SK-N-SH (cell line): ENCODE results near the gene CLEC6A. TPM values are rescaled to one million over a fixed set of nuclear protein-coding genes. Genes with fewer than 3 reads are reported as not detected.

Experiments used
- CTCF ChIA-PET: fragments of 300-600, 350-600 bp; formaldehyde crosslinking; extraction: SDS; loops from one replicate; lab custom pipeline; 2021; lab: Yijun Ruan, JAX
- POLR2A ChIA-PET: fragments of 350-600 bp; sonication (Branson Sonifier 250); formaldehyde crosslinking; extraction: SDS; loops from one replicate; lab custom pipeline; 2020; ENCODE audit warnings: antibody characterized with exemption, inconsistent platforms; lab: Yijun Ruan, JAX
- DNase-seq: peaks from one replicate; pipeline ENCODE4 v3.0.0; 2012
- H2AFZ ChIP-seq: fragments of 200-600 bp; sonication (generic); 2 replicates; pipeline ENCODE4 v1.8.1; 2016; ENCODE audit warnings: antibody characterized with exemption, mild to moderate bottlenecking, low read depth
- H3F3A ChIP-seq: fragments of 200-600 bp; sonication (generic); replicated peaks from 2 replicates; pipeline ENCODE3; 2016; ENCODE audit warnings: antibody characterized with exemption, mild to moderate bottlenecking; ENCODE audit not compliant: insufficient read depth
- H3K27ac ChIP-seq, 2 experiments: fragments of 200-500 bp in 1 of 2; fragments of 200-600 bp in 1 of 2; sonication (Bioruptor generic) in 1 of 2; sonication (generic), shearing (Covaris generic) in 1 of 2; 2 replicates each; pipeline versions ENCODE4 v1.5.1 to v1.6.1; 2014 to 2016; ENCODE audit warnings: low read depth in 2 of 2, inconsistent platforms in 1 of 2, low read length in 1 of 2, mild to moderate bottlenecking in 1 of 2, mixed read lengths in 1 of 2
- H3K27me3 ChIP-seq: fragments of 200-600 bp; sonication (generic), shearing (Covaris generic); 2 replicates; pipeline ENCODE4 v1.6.1; 2016; ENCODE audit warnings: mixed run types; ENCODE audit not compliant: insufficient read depth
- H3K36me3 ChIP-seq, 2 experiments: fragments of 200-500 bp in 1 of 2; fragments of 200-600 bp in 1 of 2; sonication (Bioruptor generic) in 1 of 2; sonication (generic) in 1 of 2; replicated peaks in 1 of 2; 2 replicates each; pipeline versions ENCODE3 to v1.5.1; 2014 to 2016; ENCODE audit warnings: low read length in 1 of 2, mild to moderate bottlenecking in 1 of 2; ENCODE audit not compliant: insufficient read depth in 2 of 2, control insufficient read depth in 1 of 2
- H3K4me1 ChIP-seq, 2 experiments: fragments of 200-500 bp in 1 of 2; fragments of 200-600 bp in 1 of 2; sonication (Bioruptor generic) in 1 of 2; sonication (generic), shearing (Covaris generic) in 1 of 2; 2 replicates each; pipeline versions ENCODE4 v1.5.1 to v1.6.1; 2014 to 2016; ENCODE audit warnings: low read depth in 1 of 2, low read length in 1 of 2, mixed run types in 1 of 2; ENCODE audit not compliant: insufficient read depth in 2 of 2, control insufficient read depth in 1 of 2
- H3K4me2 ChIP-seq: fragments of 200-600 bp; sonication (generic), shearing (Covaris generic); 2 replicates; pipeline ENCODE4 v1.6.1; 2017; ENCODE audit warnings: mixed run types
- H3K4me3 ChIP-seq, 2 experiments: fragments of 200-500 bp in 1 of 2; fragments of 200-600 bp in 1 of 2; sonication (Bioruptor generic) in 1 of 2; sonication (generic), shearing (Covaris generic) in 1 of 2; 2 replicates each; pipeline versions ENCODE4 v1.5.1 to v1.8.1; 2014 to 2016; ENCODE audit warnings: low read depth in 2 of 2, inconsistent platforms in 1 of 2, low read length in 1 of 2, mild to moderate bottlenecking in 1 of 2, mixed read lengths in 1 of 2, moderate library complexity in 1 of 2
- H3K79me2 ChIP-seq: fragments of 200-600 bp; sonication (generic); 2 replicates; pipeline ENCODE4 v1.8.1; 2017; ENCODE audit warnings: mild to moderate bottlenecking; ENCODE audit not compliant: insufficient read depth
- H3K9ac ChIP-seq: fragments of 200-600 bp; sonication (generic); 2 replicates; pipeline ENCODE4 v1.6.1; 2017; ENCODE audit warnings: mixed run types
- H3K9me2 ChIP-seq: fragments of 200-600 bp; sonication (generic); 2 replicates; pipeline ENCODE4 v1.6.1; 2017; ENCODE audit warnings: mixed run types
- H3K9me3 ChIP-seq: fragments of 200-600 bp; sonication (generic); 2 replicates; pipeline ENCODE4 v1.6.1; 2017; ENCODE audit warnings: mixed run types, mild to moderate bottlenecking, moderate library complexity
- H4K20me1 ChIP-seq: fragments of 200-600 bp; sonication (generic); 2 replicates; pipeline ENCODE4 v1.6.1; 2017; ENCODE audit warnings: mild to moderate bottlenecking, mixed run types; ENCODE audit not compliant: insufficient read depth
- EZH2phosphoT487 ChIP-seq: fragments of 200-600 bp; sonication (generic); IDR thresholded peaks from 2 replicates; pipeline ENCODE4 v1.6.1; 2017; ENCODE audit warnings: low read depth, mixed run types, mild to moderate bottlenecking, antibody characterized with exemption, moderate library complexity, borderline replicate concordance
- FOXJ3 ChIP-seq: sonication (generic); formaldehyde crosslinking; IDR thresholded peaks from 2 replicates; pipeline ENCODE4 v1.5.1; 2020; ENCODE audit warnings: mild to moderate bottlenecking, missing genetic modification reagents
- JUND ChIP-seq: IDR thresholded peaks from 2 replicates; pipeline ENCODE4 v1.4.0; 2012
- NFIC ChIP-seq: IDR thresholded peaks from 2 replicates; pipeline ENCODE4 v1.4.0; 2012; ENCODE audit warnings: borderline replicate concordance
- NRF1 ChIP-seq: IDR thresholded peaks from 2 replicates; pipeline ENCODE4 v1.6.1; 2012; ENCODE audit warnings: low read depth, mild to moderate bottlenecking, low read length
- RFX5 ChIP-seq: IDR thresholded peaks from 2 replicates; pipeline ENCODE4 v1.6.1; 2012; ENCODE audit warnings: mild to moderate bottlenecking, improper control_type of control experiment, low read length
- SMC3 ChIP-seq: IDR thresholded peaks from 2 replicates; pipeline ENCODE4 v1.6.1; 2012; ENCODE audit warnings: low read depth, low read length, improper control_type of control experiment
- TCF12 ChIP-seq: IDR thresholded peaks from 2 replicates; pipeline ENCODE4 v1.4.0; 2012
- WGBS: methylation state at CpG from one replicate; pipeline ENCODE4 v1.1.6; 2017; ENCODE audit warnings: low lambda C conversion rate; 5-methylcytosine and 5-hydroxymethylcytosine counted together
- polyA plus RNA-seq, 3 experiments: library from polyadenylated mRNA; depleted of rRNA; stranded (reverse); fragments of >200 nt; gene quantifications; 2 replicates each; pipeline ENCODE4 v1.2.3, GENCODE V29; 2012
- TF ChIP-seq, protein P1 (sequence below): fragments of 150-350 bp; IDR thresholded peaks from 2 replicates; pipeline ENCODE4 v1.6.1; 2016; ENCODE audit warnings: mild to moderate bottlenecking, low read depth, low read length
- TF ChIP-seq, protein P2 (sequence below): IDR thresholded peaks from 2 replicates; pipeline ENCODE4 v1.4.0; 2012; ENCODE audit warnings: low read depth, borderline replicate concordance
- TF ChIP-seq, protein P3 (sequence below): IDR thresholded peaks from 2 replicates; pipeline ENCODE4 v1.4.0; 2012; ENCODE audit warnings: low read depth

CLEC6A gene
- polyA plus RNA-seq, 1 of the 3 experiments (the other 2 are of a cell fraction): not detected

GRCh38 chr12:8445731-8446130 lies 10.0 kb upstream of the CLEC6A start (continued):
- TF ChIP-seq, protein P1, sequence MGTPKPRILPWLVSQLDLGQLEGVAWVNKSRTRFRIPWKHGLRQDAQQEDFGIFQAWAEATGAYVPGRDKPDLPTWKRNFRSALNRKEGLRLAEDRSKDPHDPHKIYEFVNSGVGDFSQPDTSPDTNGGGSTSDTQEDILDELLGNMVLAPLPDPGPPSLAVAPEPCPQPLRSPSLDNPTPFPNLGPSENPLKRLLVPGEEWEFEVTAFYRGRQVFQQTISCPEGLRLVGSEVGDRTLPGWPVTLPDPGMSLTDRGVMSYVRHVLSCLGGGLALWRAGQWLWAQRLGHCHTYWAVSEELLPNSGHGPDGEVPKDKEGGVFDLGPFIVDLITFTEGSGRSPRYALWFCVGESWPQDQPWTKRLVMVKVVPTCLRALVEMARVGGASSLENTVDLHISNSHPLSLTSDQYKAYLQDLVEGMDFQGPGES: no peak

DNA sequence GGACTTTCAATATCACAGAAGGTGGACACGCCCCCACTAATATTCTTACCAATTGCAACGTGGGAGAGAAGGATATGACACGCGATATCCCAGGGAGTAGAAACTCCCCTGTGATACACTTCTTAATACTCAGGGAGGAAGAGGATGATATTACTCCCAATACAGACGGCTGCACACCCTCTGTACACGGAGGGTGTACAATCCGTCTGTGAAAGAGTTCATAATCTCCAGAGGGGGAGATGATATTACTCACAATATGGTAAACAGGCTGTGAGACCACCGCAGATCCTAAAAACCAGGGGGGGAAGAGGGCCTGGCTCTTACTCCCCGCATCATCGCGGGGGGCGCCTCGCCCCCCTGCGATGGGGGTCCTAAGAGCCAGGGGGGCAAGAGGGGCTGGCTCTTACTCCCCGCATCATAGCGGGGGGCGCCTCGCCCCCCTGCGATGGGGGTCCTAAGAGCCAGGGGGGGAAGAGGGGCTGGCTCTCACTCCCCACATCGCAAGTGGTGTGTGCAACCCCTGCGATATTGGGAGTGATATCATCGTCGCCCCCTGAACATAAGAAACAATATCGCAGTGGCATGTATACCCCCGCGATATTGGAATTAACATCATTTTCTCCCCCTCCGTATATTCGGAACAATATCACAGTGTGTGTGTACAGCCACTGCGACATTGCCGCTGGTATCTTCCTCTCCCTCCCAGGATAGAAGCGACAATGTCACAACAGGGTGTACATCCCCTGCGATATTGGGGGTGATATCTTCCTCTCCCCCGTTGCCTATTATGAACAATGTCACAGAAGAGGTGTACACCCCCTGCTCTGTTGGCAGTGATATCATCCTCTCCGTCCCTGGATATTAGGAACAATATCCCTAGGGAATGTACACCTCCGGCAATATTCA lies 8.9 kb upstream of the CLEC6A start:
- no peaks in the 10 kb centered on the region for H3K9me2 ChIP-seq
- H3K27me3 ChIP-seq: no peaks in the 10 kb centered on the region; the same call in 1 of the 2 replicates
- H3K4me3 ChIP-seq: no peak overlapping the region
- H3K79me2 ChIP-seq: no peaks in the 10 kb centered on the region
- POLR2A ChIA-PET: no interaction called here
- no peaks in the 10 kb centered on the region for H3K36me3 ChIP-seq
- no peak for TF ChIP-seq TCF12
- no peak for TF ChIP-seq NRF1
- TF ChIP-seq NFIC: no peak
- no peak for TF ChIP-seq EZH2phosphoT487
- TF ChIP-seq, protein P2, sequence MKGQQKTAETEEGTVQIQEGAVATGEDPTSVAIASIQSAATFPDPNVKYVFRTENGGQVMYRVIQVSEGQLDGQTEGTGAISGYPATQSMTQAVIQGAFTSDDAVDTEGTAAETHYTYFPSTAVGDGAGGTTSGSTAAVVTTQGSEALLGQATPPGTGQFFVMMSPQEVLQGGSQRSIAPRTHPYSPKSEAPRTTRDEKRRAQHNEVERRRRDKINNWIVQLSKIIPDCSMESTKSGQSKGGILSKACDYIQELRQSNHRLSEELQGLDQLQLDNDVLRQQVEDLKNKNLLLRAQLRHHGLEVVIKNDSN: no peak
- TF ChIP-seq, all 33 proteins: peak for 0
- no peak for DNase-seq
- CTCF ChIA-PET: no interaction called here
- no peaks in the 10 kb centered on the region for H3K4me1 ChIP-seq
- no peaks in the 10 kb centered on the region for H3F3A ChIP-seq
- no peak overlapping the region for H3K9ac ChIP-seq
- no peak overlapping the region for H3K4me2 ChIP-seq
- H4K20me1 ChIP-seq: no peaks in the 10 kb centered on the region
- H3K27ac ChIP-seq: no peak overlapping the region
- H3K9me3 ChIP-seq: no peaks in the 10 kb centered on the region
- WGBS: 62% methylated on average over 30 of the region's 35 CpGs
- no peak overlapping the region for H2AFZ ChIP-seq

- TF ChIP-seq RFX5: no peak
- no peak for TF ChIP-seq NRF1
- TF ChIP-seq, protein P3, sequence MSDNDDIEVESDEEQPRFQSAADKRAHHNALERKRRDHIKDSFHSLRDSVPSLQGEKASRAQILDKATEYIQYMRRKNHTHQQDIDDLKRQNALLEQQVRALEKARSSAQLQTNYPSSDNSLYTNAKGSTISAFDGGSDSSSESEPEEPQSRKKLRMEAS: no peak
- no peak for TF ChIP-seq FOXJ3
- TF ChIP-seq SMC3: no peak
- TF ChIP-seq, protein P1: no peak
- no peak for TF ChIP-seq JUND
- TF ChIP-seq, all 33 proteins: peak for 0
These were observed 6.4 kb upstream of the CLEC6A start for GRCh38 chr12:8449355-8449859.

More at GRCh38 chr12:8449355-8449859, 6.4 kb upstream of the CLEC6A start:
- ChIA-PET POLR2A (no interaction called here), CTCF (no interaction called here)
- H3K9me2 ChIP-seq: no peaks in the 10 kb centered on the region
- H3F3A ChIP-seq: no peaks in the 10 kb centered on the region
- WGBS: 44% methylated on average over 6 of the region's 7 CpGs
- no peak for DNase-seq
- H3K9me3 ChIP-seq: no peaks in the 10 kb centered on the region
- H3K9ac ChIP-seq: no peak overlapping the region
- no peaks in the 10 kb centered on the region; the same call in 1 of the 2 replicates for H3K27me3 ChIP-seq
- H3K4me1 ChIP-seq: no peaks in the 10 kb centered on the region
- no peak overlapping the region for H2AFZ ChIP-seq
- H3K36me3 ChIP-seq: no peaks in the 10 kb centered on the region
- H3K4me2 ChIP-seq: no peak overlapping the region
- no peak overlapping the region for H3K4me3 ChIP-seq
- H3K27ac ChIP-seq: no peak overlapping the region
- no peaks in the 10 kb centered on the region for H4K20me1 ChIP-seq
- no peaks in the 10 kb centered on the region for H3K79me2 ChIP-seq
